Right lobe of liver (tissue), 4 donors: ENCODE data around the gene ZNF425.
"Not testable (repeated sequence)": the region's sequence is repeated elsewhere in the genome, so short reads cannot be mapped to it uniquely, and the experiment has no call there.

Source experiments
- CTCF ChIP-seq, 4 donors: fragments of 200-600 bp in 3 of 4; fragments of 450-650 bp in 1 of 4; IDR thresholded peaks; one replicate each; pipeline versions ENCODE4 v1.5.1 to v1.8.0; 2016 to 2022; ENCODE audit warnings: antibody characterized with exemption in 4 of 4, mild to moderate bottlenecking in 2 of 4
- POLR2A ChIP-seq: fragments of 450-650 bp; IDR thresholded peaks from one replicate; pipeline ENCODE4 v1.6.1; 2017; ENCODE audit warnings: antibody characterized with exemption, mild to moderate bottlenecking
- donor health status: DM: no; HTN: no; CAD: no.
- donor health status: DM: no; HTN: no; CAD: no.
- donor health status: DM: no; HTN: yes; CAD: no.

DNA sequence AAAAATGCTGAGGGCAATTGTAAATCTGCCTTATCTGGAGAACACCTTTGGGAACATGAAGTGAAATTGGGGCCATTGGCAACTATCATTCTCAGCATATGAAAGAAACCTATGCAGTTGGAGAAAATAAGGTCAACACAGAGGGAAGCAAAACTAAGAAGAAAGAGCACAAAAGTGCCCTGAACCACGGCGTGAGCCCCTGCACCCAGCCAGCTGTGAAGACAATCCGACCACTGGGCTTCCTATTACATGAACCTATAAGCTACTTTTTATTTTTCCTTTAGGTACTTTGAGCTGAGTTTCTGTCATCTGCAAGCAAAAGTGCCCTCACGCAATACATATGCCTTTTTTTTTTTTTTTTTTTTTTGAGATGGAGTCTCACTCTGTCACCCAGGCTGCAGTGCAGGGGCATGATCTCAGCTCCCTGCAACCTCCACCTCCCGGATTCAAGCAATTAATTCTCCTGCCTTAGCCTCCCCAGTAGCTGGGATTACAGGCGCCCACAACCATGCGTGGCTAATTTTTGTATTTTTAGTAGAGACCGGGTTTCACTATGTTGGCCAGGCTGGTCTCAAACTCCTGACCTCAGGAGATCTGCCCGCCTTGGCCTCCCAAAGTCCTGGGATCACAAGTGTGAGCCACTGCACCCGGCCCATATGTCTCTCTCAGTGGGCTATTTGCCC lies 63.8 kb downstream of the ZNF425 start:
- not testable (repeated sequence) for TF ChIP-seq CTCF (IDR thresholded peaks at IDR 0.05); POLR2A
